Measurements from ENCODE around the gene NXF2B. TPM values are rescaled to one million over a fixed set of nuclear protein-coding genes. Genes with fewer than 3 reads are reported as not detected.
"Not testable (repeated sequence)": the region's sequence is repeated elsewhere in the genome, so short reads cannot be mapped to it uniquely, and the experiment has no call there.

NXF2B gene
- under 1 TPM in 1 of 2 donors, not detected in 1; 0.24 TPM for total RNA-seq
- polyA plus RNA-seq (ENCODE audit: insufficient read length in 6 of 6): under 1 TPM in 5 of 6 donors, not detected in 1; 0.13 to 0.48 (median 0.31) TPM
- long read RNA-seq, donor 1: 0 reads
- long read RNA-seq, donor 2: 0 reads
- long read RNA-seq, donor 3: 0 reads
- long read RNA-seq, donor 4: 0 reads
- long read RNA-seq, donor 5: 0 reads
- long read RNA-seq, donor 6: 0 reads
- long read RNA-seq, donor 7: 0 reads
- long read RNA-seq, donor 8: 0 reads
- long read RNA-seq, donor 9: 0 reads
- long read RNA-seq, donor 10: 0 reads
- long read RNA-seq, donor 11: 0 reads
- long read RNA-seq, donor 12: 0 reads

DNA sequence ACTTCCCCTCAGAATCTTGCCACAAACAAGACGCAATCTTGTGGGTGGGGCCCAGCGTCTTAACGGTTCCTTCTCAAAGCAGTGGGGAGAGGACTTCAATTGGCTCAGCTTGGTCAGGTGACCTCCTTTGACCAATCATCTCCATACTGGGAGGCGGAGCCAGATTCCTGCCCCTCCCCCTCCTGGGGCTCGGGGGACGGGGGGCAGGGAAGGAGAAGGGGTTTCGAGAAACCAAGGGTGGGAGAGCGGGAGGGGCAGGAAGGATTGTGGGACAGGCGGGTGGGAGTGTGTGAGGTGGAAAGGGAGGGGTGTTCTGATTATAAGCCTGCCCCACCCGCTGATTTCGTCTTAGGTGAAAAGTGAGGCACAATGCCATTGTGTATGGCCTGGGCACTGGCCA lies at the start of gene NXF2B:
TSS of gene NXF2B (minus strand) at position 101 of the 400 bp plus-strand sequence. CDS start 59,972 bp downstream, outside the sequence.
- H3K27me3 ChIP-seq; H3K4me1 ChIP-seq; H3K36me3 ChIP-seq; H3K9me3 ChIP-seq; intact Hi-C loops (cut with DNase I); DNase-seq; H3K27ac ChIP-seq; ATAC-seq; H3K4me3 ChIP-seq: not testable (repeated sequence)

DNA sequence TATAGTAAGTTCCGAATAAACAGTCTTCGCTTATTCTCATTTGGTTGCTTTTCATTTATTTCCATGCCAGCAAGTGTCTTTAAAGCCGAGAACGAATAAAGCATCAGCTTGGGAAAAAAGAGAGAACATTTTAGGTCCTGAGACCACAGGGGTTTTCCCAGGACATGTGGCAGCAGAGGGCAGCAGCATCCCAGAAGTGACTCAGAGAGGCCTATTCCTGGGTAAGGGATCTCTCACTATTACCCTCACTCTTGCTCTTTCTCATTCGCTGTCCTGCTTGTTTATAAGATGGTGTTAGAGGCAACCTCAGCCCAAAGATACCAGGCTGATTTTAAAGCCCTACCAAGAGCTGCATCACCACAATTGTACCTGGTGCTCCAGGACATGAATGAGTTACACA lies 39.0 kb upstream of the NXF2B start:
- H3K4me1 ChIP-seq; H3K27ac ChIP-seq; DNase-seq; intact Hi-C loops (cut with DNase I); H3K9me3 ChIP-seq; H3K4me3 ChIP-seq; H3K36me3 ChIP-seq; H3K27me3 ChIP-seq: not testable (repeated sequence)
- peak; percentile 56 for ATAC-seq

- intact Hi-C loops (cut with DNase I); H3K36me3 ChIP-seq; H3K27me3 ChIP-seq; H3K9me3 ChIP-seq; H3K4me1 ChIP-seq; H3K27ac ChIP-seq; ATAC-seq; DNase-seq; H3K4me3 ChIP-seq: not testable (repeated sequence)
Measured at GRCh38 chrX:102471762-102472220, 32.0 kb upstream of the NXF2B start, which contains the start of gene TCP11X2. TCP11X2 (minus strand) TSS chrX:102471812.

DNA sequence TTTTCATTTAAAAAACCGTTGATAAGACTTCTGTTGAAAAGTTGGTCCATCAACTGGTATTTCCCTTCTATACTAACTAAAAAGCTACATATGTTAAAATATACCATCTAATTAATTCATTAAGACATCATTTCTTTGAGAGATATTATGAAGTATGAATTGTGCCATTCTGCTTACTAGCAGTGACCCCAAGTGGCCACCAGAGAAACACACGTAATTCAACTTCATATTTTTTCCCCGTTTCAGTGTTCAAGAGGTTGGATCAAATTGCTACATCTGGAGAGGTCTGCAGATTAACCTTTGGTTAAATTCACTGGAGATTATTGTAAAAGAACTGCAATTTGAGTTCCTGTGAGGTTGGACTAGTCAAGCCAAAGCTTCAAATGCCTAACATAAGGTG lies 30.4 kb upstream of the NXF2B start:
- H3K36me3 ChIP-seq; H3K27ac ChIP-seq; H3K4me1 ChIP-seq; ATAC-seq; H3K27me3 ChIP-seq; DNase-seq; H3K9me3 ChIP-seq; intact Hi-C loops (cut with DNase I); H3K4me3 ChIP-seq: not testable (repeated sequence)

DNA sequence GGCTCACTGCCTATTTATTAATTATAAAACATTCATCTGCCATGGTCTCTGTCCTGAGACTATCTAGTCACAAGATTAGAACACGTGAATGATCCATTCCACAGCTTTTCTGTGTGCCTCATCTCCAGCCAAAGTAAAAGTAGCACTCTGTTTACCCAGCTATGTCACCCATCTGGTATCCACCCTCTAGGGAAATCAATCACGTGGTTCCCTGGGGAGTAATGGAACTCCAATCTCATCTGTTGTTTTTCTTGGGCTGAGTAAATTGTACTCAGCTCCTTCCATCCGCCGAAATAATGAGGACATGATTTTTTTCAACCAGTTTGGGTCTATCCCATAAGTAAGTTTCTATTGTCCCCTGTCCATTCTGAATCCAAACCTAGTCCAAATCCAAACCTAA lies 18.8 kb upstream of the NXF2B start:
- ATAC-seq; H3K36me3 ChIP-seq; H3K4me1 ChIP-seq; intact Hi-C loops (cut with DNase I); DNase-seq; H3K27ac ChIP-seq; H3K4me3 ChIP-seq; H3K9me3 ChIP-seq; H3K27me3 ChIP-seq: not testable (repeated sequence)

DNA sequence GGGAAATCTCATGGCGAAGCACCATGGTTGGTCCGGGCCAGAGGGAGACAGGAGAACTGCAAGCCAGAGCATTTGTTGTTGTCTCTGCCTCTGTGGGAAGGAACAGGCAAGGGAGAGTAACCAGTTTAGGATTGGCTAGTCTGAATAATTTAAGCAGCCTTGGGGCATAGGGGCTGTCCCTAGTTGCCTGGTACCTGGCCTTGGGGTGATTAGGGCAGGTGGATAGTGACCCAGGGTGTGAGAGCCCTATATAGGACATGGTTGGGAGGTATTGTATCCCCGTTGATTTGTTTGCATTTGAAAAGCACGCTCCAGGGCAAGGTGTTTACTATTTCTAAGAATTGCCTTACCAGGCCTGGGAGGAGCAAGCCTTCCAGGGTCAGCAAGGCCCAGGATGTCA lies 25.3 kb downstream of the NXF2B start:
- H3K36me3 ChIP-seq; intact Hi-C loops (cut with DNase I); H3K4me3 ChIP-seq; H3K27ac ChIP-seq; DNase-seq; H3K9me3 ChIP-seq; ATAC-seq; H3K27me3 ChIP-seq; H3K4me1 ChIP-seq: not testable (repeated sequence)

DNA sequence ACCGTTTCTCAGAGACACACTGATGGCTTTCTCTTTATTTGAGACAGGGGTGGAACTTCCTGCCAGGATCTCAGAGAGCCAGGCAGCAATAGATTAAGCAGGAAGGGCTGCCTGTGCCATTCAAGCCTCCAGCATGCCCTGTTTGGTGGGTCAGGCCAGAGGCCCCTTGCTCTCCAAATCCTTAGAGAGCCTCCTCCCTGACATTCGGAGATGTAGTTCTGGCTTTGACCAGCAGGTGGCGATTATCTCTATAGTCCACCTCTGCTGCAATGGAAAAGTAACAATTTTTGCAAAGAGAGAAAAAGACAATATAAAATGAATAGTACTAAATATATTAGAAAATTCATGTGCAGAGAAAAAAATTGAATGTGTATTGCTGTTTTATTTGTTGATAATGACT lies 93.9 kb downstream of the NXF2B start:
- H3K27me3 ChIP-seq: no peaks in the 10 kb centered on the region
- TF ChIP-seq, protein P1, sequence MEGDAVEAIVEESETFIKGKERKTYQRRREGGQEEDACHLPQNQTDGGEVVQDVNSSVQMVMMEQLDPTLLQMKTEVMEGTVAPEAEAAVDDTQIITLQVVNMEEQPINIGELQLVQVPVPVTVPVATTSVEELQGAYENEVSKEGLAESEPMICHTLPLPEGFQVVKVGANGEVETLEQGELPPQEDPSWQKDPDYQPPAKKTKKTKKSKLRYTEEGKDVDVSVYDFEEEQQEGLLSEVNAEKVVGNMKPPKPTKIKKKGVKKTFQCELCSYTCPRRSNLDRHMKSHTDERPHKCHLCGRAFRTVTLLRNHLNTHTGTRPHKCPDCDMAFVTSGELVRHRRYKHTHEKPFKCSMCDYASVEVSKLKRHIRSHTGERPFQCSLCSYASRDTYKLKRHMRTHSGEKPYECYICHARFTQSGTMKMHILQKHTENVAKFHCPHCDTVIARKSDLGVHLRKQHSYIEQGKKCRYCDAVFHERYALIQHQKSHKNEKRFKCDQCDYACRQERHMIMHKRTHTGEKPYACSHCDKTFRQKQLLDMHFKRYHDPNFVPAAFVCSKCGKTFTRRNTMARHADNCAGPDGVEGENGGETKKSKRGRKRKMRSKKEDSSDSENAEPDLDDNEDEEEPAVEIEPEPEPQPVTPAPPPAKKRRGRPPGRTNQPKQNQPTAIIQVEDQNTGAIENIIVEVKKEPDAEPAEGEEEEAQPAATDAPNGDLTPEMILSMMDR (IDR thresholded peaks at IDR 0.05): peak; percentile 72 to 86
- intact Hi-C loops (cut with DNase I): no loop called here
- H3K4me3 ChIP-seq: no peak overlapping the region
- H3K36me3 ChIP-seq: no peaks in the 10 kb centered on the region
- peak in 3 of 4 donors; percentile 19 to 40 (median 28) for DNase-seq
- no peaks in the 10 kb centered on the region for H3K4me1 ChIP-seq
- peak; percentile 67 for ATAC-seq
- no peaks in the 10 kb centered on the region for H3K9me3 ChIP-seq
- H3K27ac ChIP-seq: no peak overlapping the region

DNA sequence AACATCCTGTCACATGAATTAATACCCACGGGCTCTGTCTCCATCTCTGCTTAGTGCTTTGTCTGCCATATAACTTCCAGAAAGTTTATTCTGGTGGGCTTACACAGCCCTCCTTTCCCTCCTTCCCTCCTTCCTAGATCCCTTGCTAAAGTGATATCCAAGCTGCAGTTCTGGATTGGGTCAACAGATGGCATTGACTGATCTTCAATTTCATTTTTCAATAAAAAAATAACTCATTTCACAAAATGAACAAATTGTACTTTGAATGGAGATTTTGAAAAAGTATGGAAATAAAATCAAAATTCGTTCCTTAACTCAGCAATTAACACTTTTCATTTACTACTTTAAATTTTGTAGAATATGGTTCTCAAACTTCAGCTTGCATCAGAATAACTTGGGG lies 97.9 kb downstream of the NXF2B start:
- TF ChIP-seq, protein P1 (IDR thresholded peaks at IDR 0.05): no peak
- Histone ChIP-seq H3K27me3 (no peaks in the 10 kb centered on the region), H3K9me3 (no peaks in the 10 kb centered on the region), H3K4me1 (no peaks in the 10 kb centered on the region), H3K36me3 (no peaks in the 10 kb centered on the region), H3K4me3 (no peak overlapping the region), H3K27ac (no peak overlapping the region)
- ATAC-seq (no peak), DNase-seq (no peak)
- intact Hi-C loops (cut with DNase I): no loop called here

Measured in left lung (tissue), 14 donors.